Measurements from ENCODE around the gene TRPM5. TPM values are rescaled to one million over a fixed set of nuclear protein-coding genes. Genes with fewer than 3 reads are reported as not detected.

The TRPM5 gene, protein sequence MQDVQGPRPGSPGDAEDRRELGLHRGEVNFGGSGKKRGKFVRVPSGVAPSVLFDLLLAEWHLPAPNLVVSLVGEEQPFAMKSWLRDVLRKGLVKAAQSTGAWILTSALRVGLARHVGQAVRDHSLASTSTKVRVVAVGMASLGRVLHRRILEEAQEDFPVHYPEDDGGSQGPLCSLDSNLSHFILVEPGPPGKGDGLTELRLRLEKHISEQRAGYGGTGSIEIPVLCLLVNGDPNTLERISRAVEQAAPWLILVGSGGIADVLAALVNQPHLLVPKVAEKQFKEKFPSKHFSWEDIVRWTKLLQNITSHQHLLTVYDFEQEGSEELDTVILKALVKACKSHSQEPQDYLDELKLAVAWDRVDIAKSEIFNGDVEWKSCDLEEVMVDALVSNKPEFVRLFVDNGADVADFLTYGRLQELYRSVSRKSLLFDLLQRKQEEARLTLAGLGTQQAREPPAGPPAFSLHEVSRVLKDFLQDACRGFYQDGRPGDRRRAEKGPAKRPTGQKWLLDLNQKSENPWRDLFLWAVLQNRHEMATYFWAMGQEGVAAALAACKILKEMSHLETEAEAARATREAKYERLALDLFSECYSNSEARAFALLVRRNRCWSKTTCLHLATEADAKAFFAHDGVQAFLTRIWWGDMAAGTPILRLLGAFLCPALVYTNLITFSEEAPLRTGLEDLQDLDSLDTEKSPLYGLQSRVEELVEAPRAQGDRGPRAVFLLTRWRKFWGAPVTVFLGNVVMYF (N-terminal part only)
- total RNA-seq (not detected), polyA plus RNA-seq (1 to 10 TPM in 1 of 3 donors, under 1 TPM in 1, not detected in 1; 0.60 to 2.8 TPM)

GRCh38 chr11:2443881-2444820, at the start of gene TRPM5:
Gene TRPM5, minus strand, starts transcription at chr11:2444514. Its CDS starts 21,478 bp downstream, at chr11:2423036.
- H3K4me3 ChIP-seq: peak within 1 kb of the TSS in 3 of 4 donors; percentile 34 to 43 (median 38)
- H3K4me1 ChIP-seq: peaks cover 0 to 15% (median 4%) of the 10 kb centered on the region in 4 donors
- no peaks in the 10 kb centered on the region for H3K36me3 ChIP-seq
- no peak for DNase-seq
- H3K27me3 ChIP-seq: peaks cover 18 to 77% (median 47%) of the 10 kb centered on the region in 3 donors
- no peak for TF ChIP-seq POLR2A (IDR thresholded peaks at IDR 0.05)
- no peak for TF ChIP-seq EP300 (IDR thresholded peaks at IDR 0.05)
- no peak for TF ChIP-seq CTCF (IDR thresholded peaks at IDR 0.05)
- no peak for TF ChIP-seq POLR2AphosphoS5 (IDR thresholded peaks at IDR 0.05)
- intact Hi-C loops (cut with DNase I): no loop called here
- WGBS, 2 donors: 2 to 9% methylated on average over 60 to 64 of the region's 64 CpGs
- H3K9me3 ChIP-seq: no peaks in the 10 kb centered on the region
- H3K27ac ChIP-seq: no peak within 1 kb of the TSS

DNA sequence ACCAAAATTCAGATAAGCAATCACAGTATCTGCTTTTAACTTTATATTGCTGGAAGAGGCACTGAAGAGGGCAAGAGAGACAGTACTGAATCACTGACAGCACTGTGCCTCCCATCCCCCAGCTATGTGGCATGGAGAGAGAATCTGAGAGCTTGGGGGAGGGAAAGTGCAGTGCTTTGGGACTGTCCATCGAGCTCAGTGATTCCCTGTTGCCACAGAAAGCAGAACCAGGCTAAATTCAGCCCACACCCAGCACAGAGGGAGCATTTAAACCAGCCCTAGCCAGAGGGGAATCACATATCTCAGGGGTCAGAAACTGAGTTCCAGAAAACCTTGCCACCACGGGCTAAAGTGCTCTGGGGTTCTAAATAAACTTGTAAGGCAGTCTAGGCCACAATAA, 44.8 kb upstream of the TRPM5 start:
- Histone ChIP-seq H3K27ac (no peak overlapping the region), H3K36me3 (no peaks in the 10 kb centered on the region), H3K4me3 (no peak overlapping the region), H3K27me3 (peaks cover 0 to 15% (median 0%) of the 10 kb centered on the region in 3 donors), H3K9me3 (peaks cover 0 to 10% (median 3%) of the 10 kb centered on the region in 4 donors), H3K4me1 (no peaks in the 10 kb centered on the region)
- intact Hi-C loops (cut with DNase I): no loop called here
- no peak for TF ChIP-seq CTCF (IDR thresholded peaks at IDR 0.05)
- TF ChIP-seq POLR2A (IDR thresholded peaks at IDR 0.05): no peak
- no peak for TF ChIP-seq POLR2AphosphoS5 (IDR thresholded peaks at IDR 0.05)
- TF ChIP-seq EP300 (IDR thresholded peaks at IDR 0.05): no peak
- no peak for DNase-seq
- 48 to 75% methylated on average over 2 of the region's 2 CpGs for WGBS, 2 donors

DNA sequence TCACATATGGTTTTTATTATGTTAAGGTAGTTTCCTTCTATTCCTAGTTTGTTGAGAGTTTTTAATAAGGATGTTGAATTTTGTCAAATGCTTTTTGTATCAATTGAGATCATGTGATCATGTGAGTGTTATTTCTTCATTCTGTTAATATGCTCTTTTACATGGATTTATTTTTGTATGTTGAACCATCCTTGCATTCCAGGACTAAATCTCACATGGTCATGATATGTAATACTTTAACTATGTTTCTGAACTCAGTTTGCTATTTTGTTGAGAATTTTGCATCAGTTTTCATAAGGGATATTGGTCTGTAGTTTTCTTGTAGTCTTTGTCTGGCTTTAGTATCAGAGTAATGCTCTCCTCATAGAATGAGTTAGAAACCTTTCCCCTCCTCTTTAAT, 43.7 kb upstream of the TRPM5 start:
- TF ChIP-seq POLR2A (IDR thresholded peaks at IDR 0.05): no peak
- intact Hi-C loops (cut with DNase I): no loop called here
- H3K27me3 ChIP-seq: peaks cover 0 to 26% (median 0%) of the 10 kb centered on the region in 3 donors

GRCh38 chr11:2484576-2485125, 40.3 kb upstream of the TRPM5 start:
- Histone ChIP-seq H3K4me1 (no peaks in the 10 kb centered on the region), H3K36me3 (no peaks in the 10 kb centered on the region), H3K27ac (no peak overlapping the region), H3K9me3 (peaks cover 0 to 10% (median 3%) of the 10 kb centered on the region in 4 donors), H3K4me3 (no peak overlapping the region), H3K27me3 (peaks cover 0 to 38% (median 0%) of the 10 kb centered on the region in 3 donors)
- no peak for TF ChIP-seq POLR2A (IDR thresholded peaks at IDR 0.05)
- TF ChIP-seq EP300 (IDR thresholded peaks at IDR 0.05): no peak
- TF ChIP-seq POLR2AphosphoS5 (IDR thresholded peaks at IDR 0.05): no peak
- no peak for TF ChIP-seq CTCF (IDR thresholded peaks at IDR 0.05)
- 95 to 96% methylated on average over 16 of the region's 16 CpGs for WGBS, 2 donors
- DNase-seq: no peak
- intact Hi-C loops (cut with DNase I): no loop called here

More for the DNA sequence above, 43.7 kb upstream of the TRPM5 start:
- H3K36me3 ChIP-seq: no peaks in the 10 kb centered on the region
- H3K4me3 ChIP-seq: no peak overlapping the region
- H3K4me1 ChIP-seq: no peaks in the 10 kb centered on the region
- peaks cover 0 to 10% (median 3%) of the 10 kb centered on the region in 4 donors for H3K9me3 ChIP-seq
- DNase-seq: no peak
- no peak overlapping the region for H3K27ac ChIP-seq

All from sigmoid colon (tissue), 7 donors.